ENCODE data around the gene STAMBP. TPM values are rescaled to one million over a fixed set of nuclear protein-coding genes. Genes with fewer than 3 reads are reported as not detected.
"Not testable (repeated sequence)": the region's sequence is repeated elsewhere in the genome, so short reads cannot be mapped to it uniquely, and the experiment has no call there.

STAMBP gene
- 10 to 100 TPM; 31.1 to 33.5 TPM for total RNA-seq
- long read RNA-seq, full-length matches to known transcripts = 31 of 43 reads
- long read RNA-seq, partial matches to known transcripts = 0 of 43 reads
- long read RNA-seq, other reads (novel, unspliced or antisense) = 12 of 43 reads

GRCh38 chr2:73828818-73829570 lies at the start of gene STAMBP:
TSS of gene STAMBP (plus strand) at chr2:73828961. CDS start at chr2:73830857, 1,896 bp downstream.
- DNase-seq (peak; percentile 97), ATAC-seq (peak; percentile 97 to 99)
- intact Hi-C loops (cut with DNase I) = no loop called here

GRCh38 chr2:73779467-73780236 lies 49.1 kb upstream of the STAMBP start, which contains the start of gene DUSP11:
TSS of gene DUSP11 (minus strand) at chr2:73780103. CDS start at chr2:73779974, 129 bp downstream.
- intact Hi-C loops (cut with DNase I) = no loop called here

GRCh38 chr2:73780237-73780582 lies 48.6 kb upstream of the STAMBP start:
- intact Hi-C loops (cut with DNase I) = no loop called here
- DNase-seq (no peak), ATAC-seq (no peak)

More at GRCh38 chr2:73779467-73780236, 49.1 kb upstream of the STAMBP start, which contains the start of gene DUSP11:
- peak; percentile 99 to 100 for ATAC-seq
- DNase-seq = peak; percentile 95

GRCh38 chr2:73783402-73783801 lies 45.4 kb upstream of the STAMBP start:
- intact Hi-C loops (cut with DNase I); DNase-seq; ATAC-seq: not testable (repeated sequence)

- intact Hi-C loops (cut with DNase I); ATAC-seq: not testable (repeated sequence)
Measured at GRCh38 chr2:73783883-73784282, 44.9 kb upstream of the STAMBP start, which contains the start of gene C2orf78. TSS of gene C2orf78 (plus strand) at chr2:73784183. CDS start at chr2:73784310, 127 bp downstream.

GRCh38 chr2:73811878-73812277 lies 16.9 kb upstream of the STAMBP start:
- DNase-seq = no peak
- ATAC-seq = no peak
- intact Hi-C loops (cut with DNase I) = no loop called here

More at GRCh38 chr2:73783883-73784282, 44.9 kb upstream of the STAMBP start, which contains the start of gene C2orf78:
- not testable (repeated sequence) for DNase-seq

- DNase-seq = no peak
- intact Hi-C loops (cut with DNase I) = no loop called here
- no peak for ATAC-seq
Measured at GRCh38 chr2:73812635-73813034, 16.1 kb upstream of the STAMBP start.

GRCh38 chr2:73818296-73818695 lies 10.5 kb upstream of the STAMBP start:
- DNase-seq = no peak
- no peak for ATAC-seq
- intact Hi-C loops (cut with DNase I) = no loop called here

GRCh38 chr2:73821227-73821626 lies 7.5 kb upstream of the STAMBP start:
- no peak for DNase-seq
- intact Hi-C loops (cut with DNase I) = no loop called here
- no peak for ATAC-seq

- no peak for ATAC-seq
- no peak for DNase-seq
- intact Hi-C loops (cut with DNase I) = no loop called here
Measured at GRCh38 chr2:73821669-73822068, 7.1 kb upstream of the STAMBP start.

- ATAC-seq = no peak
Measured at GRCh38 chr2:73822276-73822675, 6.5 kb upstream of the STAMBP start.

GRCh38 chr2:73822991-73823390 lies 5.8 kb upstream of the STAMBP start:
- intact Hi-C loops (cut with DNase I) = no loop called here
- ATAC-seq = no peak
- DNase-seq = no peak

More at GRCh38 chr2:73822276-73822675, 6.5 kb upstream of the STAMBP start:
- no peak for DNase-seq
- intact Hi-C loops (cut with DNase I) = no loop called here

- intact Hi-C loops (cut with DNase I) = no loop called here
- ATAC-seq (no peak), DNase-seq (no peak)
Measured at GRCh38 chr2:73823416-73823815, 5.3 kb upstream of the STAMBP start.

GRCh38 chr2:73823916-73824523 lies 4.7 kb upstream of the STAMBP start:
- intact Hi-C loops (cut with DNase I) = no loop called here
- DNase-seq (no peak), ATAC-seq (no peak)

GRCh38 chr2:73825408-73825807 lies 3.4 kb upstream of the STAMBP start:
- intact Hi-C loops (cut with DNase I) = no loop called here
- ATAC-seq (no peak), DNase-seq (no peak)

GRCh38 chr2:73827018-73827417 lies 1.7 kb upstream of the STAMBP start:
- intact Hi-C loops (cut with DNase I) = no loop called here
- DNase-seq (no peak), ATAC-seq (no peak)

- DNase-seq (no peak), ATAC-seq (no peak)
- intact Hi-C loops (cut with DNase I) = no loop called here
Measured at GRCh38 chr2:73827660-73828388, 937 bp upstream of the STAMBP start.

- DNase-seq (no peak), ATAC-seq (no peak)
- intact Hi-C loops (cut with DNase I) = no loop called here
Measured at GRCh38 chr2:73828389-73828817, 358 bp upstream of the STAMBP start.
